HepG2 (cell line): ENCODE measurements around the gene INHBE. TPM values are rescaled to one million over a fixed set of nuclear protein-coding genes. Genes with fewer than 3 reads are reported as not detected.

ENCODE experiments used
- CEBPB ChIP-seq: IDR thresholded peaks from 2 replicates; pipeline ENCODE4 v1.6.1; 2011; ENCODE audit warnings: low read depth, low read length, improper control_type of control experiment, borderline replicate concordance
- MYC ChIP-seq: sonication (generic); formaldehyde crosslinking; IDR thresholded peaks from 2 replicates; pipeline ENCODE4 v1.9.0; 2021; ENCODE audit warnings: missing genetic modification reagents, borderline replicate concordance
- PRPF4 ChIP-seq: fragments of 200-400 bp; formaldehyde crosslinking; IDR thresholded peaks from 2 replicates; pipeline ENCODE4 v1.6.1; 2016; ENCODE audit warnings: low read length, low read depth; ENCODE audit not compliant: poor library complexity, severe bottlenecking
- RAD21 ChIP-seq: fragments of 450-650 bp; formaldehyde crosslinking; IDR thresholded peaks from 2 replicates; pipeline ENCODE4 v1.5.0; 2020; ENCODE audit warnings: mild to moderate bottlenecking
- RBM39 ChIP-seq: fragments of 200-400 bp; formaldehyde crosslinking; IDR thresholded peaks from one replicate; pipeline ENCODE4 v1.6.1; 2018; ENCODE audit warnings: antibody characterized with exemption, mild to moderate bottlenecking, low read depth, low read length; ENCODE audit not compliant: poor library complexity, severe bottlenecking
- SETDB1 ChIP-seq: sonication (generic); formaldehyde crosslinking; IDR thresholded peaks from 2 replicates; pipeline ENCODE4 v1.5.1; 2020; ENCODE audit warnings: missing genetic modification reagents, mild to moderate bottlenecking, borderline replicate concordance
- SIN3A ChIP-seq: IDR thresholded peaks from 2 replicates; pipeline ENCODE4 v1.6.1; 2011; ENCODE audit warnings: low read depth, mild to moderate bottlenecking, control low read depth, low read length, borderline replicate concordance
- SMARCE1 ChIP-seq: fragments of 450-650 bp; IDR thresholded peaks from 2 replicates; pipeline ENCODE4 v1.6.1; 2017; ENCODE audit warnings: borderline replicate concordance
- SOX13 ChIP-seq, 3 experiments: fragments of 450-650 bp in 1 of 3; sonication (generic) in 1 of 3; formaldehyde crosslinking in 1 of 3; IDR thresholded peaks in 2 of 3; conservative IDR thresholded peaks in 1 of 3; 2 replicates each; pipeline versions ENCODE4 v1.5.0 to v1.6.1; 2016 to 2020; ENCODE audit warnings: antibody characterized with exemption in 1 of 3, mild to moderate bottlenecking in 1 of 3, missing compliant biosample characterization in 1 of 3, missing genetic modification reagents in 1 of 3, moderate library complexity in 1 of 3
- SP5 ChIP-seq: IDR thresholded peaks from 2 replicates; pipeline ENCODE4 v1.6.1; 2016; ENCODE audit warnings: low read depth, borderline replicate concordance
- ZC3H4 ChIP-seq: sonication (generic); formaldehyde crosslinking; IDR thresholded peaks from 2 replicates; pipeline ENCODE4 v1.4.0; 2020; ENCODE audit warnings: missing genetic modification reagents, borderline replicate concordance
- ZNF136 ChIP-seq: sonication (generic); formaldehyde crosslinking; IDR thresholded peaks from 2 replicates; pipeline ENCODE4 v1.8.1; 2022; ENCODE audit warnings: low read depth, mild to moderate bottlenecking, moderate library complexity, missing genetic modification reagents
- ZNF253 ChIP-seq: sonication (generic); formaldehyde crosslinking; IDR thresholded peaks from 2 replicates; pipeline ENCODE4 v1.8.0; 2022; ENCODE audit warnings: mild to moderate bottlenecking, missing genetic modification reagents, borderline replicate concordance
- ZNF501 ChIP-seq: sonication (generic); formaldehyde crosslinking; IDR thresholded peaks from 2 replicates; pipeline ENCODE4 v1.5.1; 2020; ENCODE audit warnings: mild to moderate bottlenecking, moderate library complexity, missing genetic modification reagents
- ZNF670 ChIP-seq: sonication (generic); formaldehyde crosslinking; IDR thresholded peaks from 2 replicates; pipeline ENCODE4 v1.8.0; 2022; ENCODE audit warnings: mild to moderate bottlenecking, missing genetic modification reagents, borderline replicate concordance
- ZSCAN22 ChIP-seq: sonication (generic); formaldehyde crosslinking; IDR thresholded peaks from 2 replicates; pipeline ENCODE4 v1.4.0; 2020; ENCODE audit warnings: mild to moderate bottlenecking, missing genetic modification reagents
- polyA plus RNA-seq, 8 experiments: library from polyadenylated mRNA; depleted of rRNA in 3 of 8; stranded (reverse) in 7 of 8; unstranded in 1 of 8; fragments of >200 nt; fragmentation: Illumina TruSeq in 4 of 8; extraction: Trizol in 4 of 8; gene quantifications; 2 replicates each; pipeline versions ENCODE4 v1.2.1 to v1.2.3, GENCODE V29; 2011 to 2016; ENCODE audit warnings: low read depth in 4 of 8, missing spikeins in 1 of 8, mixed read lengths in 1 of 8; ENCODE audit not compliant: insufficient read depth in 1 of 8
- total RNA-seq, 5 experiments: library from RNA; depleted of rRNA; stranded (reverse); fragments of >200 nt; fragmentation: Illumina TruSeq; extraction: Trizol; gene quantifications; 2 replicates each; pipeline ENCODE4 v1.2.3, GENCODE V29; 2016; ENCODE audit warnings: low read depth in 1 of 5
- TF ChIP-seq, protein P1 (sequence below): sonication (generic); formaldehyde crosslinking; IDR thresholded peaks from 2 replicates; pipeline ENCODE4 v1.4.0; 2020; ENCODE audit warnings: missing genetic modification reagents
- TF ChIP-seq, protein P2 (sequence below): sonication (generic); formaldehyde crosslinking; IDR thresholded peaks from 2 replicates; pipeline ENCODE4 v1.5.1; 2020; ENCODE audit warnings: mild to moderate bottlenecking, missing genetic modification reagents, borderline replicate concordance
- TF ChIP-seq, protein P3 (sequence below): sonication (generic); formaldehyde crosslinking; IDR thresholded peaks from 2 replicates; pipeline ENCODE4 v1.4.0; 2020; ENCODE audit warnings: missing genetic modification reagents
- TF ChIP-seq, protein P4 (sequence below): sonication (generic); formaldehyde crosslinking; IDR thresholded peaks from 2 replicates; pipeline ENCODE4 v1.4.0; 2020; ENCODE audit warnings: missing genetic modification reagents

INHBE gene
- total and polyA plus RNA-seq, 2 of the 13 experiments (the other 11 are each of a cell fraction or from before 2014, with no cell fraction given), result 17.0 to 32.0 TPM

DNA sequence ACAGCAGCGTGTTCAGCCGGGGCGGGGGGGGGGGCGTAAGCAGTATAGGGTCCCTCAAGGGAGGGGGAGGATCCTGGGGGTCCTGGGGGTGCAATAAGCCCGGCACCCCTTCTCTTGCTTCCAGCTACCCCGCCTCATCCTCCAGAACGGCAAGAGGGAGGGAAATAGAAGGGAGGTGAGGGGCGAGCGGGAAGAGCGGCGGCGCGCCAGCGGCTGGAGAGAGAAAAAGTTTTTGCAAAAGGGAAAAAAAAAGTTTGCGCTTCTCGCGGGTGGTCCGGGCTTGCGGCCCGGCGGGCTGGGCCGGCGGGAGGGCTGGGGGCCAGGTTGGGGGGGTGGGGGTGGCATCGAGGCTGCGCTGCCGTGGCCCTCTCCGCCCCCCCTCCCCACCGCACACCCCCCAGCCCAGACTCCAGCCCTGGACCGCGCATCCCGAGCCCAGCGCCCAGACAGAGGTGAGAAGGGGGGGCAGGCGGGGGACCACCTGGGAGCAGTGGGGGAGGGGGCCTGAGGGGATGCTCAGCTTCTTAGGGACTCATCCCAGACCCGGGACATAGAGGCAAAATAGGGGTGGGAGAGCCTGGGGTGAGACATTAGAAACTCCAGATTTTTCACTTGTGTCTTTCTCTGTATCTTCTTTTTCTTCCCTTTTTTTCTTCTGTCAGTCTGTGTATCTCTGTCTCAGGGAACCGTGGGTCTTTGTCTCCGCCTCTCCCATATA is 4.8 kb downstream of the INHBE start, which contains the start of gene GLI1 (continued):
- no peak for TF ChIP-seq ZC3H4
- TF ChIP-seq, protein P1, sequence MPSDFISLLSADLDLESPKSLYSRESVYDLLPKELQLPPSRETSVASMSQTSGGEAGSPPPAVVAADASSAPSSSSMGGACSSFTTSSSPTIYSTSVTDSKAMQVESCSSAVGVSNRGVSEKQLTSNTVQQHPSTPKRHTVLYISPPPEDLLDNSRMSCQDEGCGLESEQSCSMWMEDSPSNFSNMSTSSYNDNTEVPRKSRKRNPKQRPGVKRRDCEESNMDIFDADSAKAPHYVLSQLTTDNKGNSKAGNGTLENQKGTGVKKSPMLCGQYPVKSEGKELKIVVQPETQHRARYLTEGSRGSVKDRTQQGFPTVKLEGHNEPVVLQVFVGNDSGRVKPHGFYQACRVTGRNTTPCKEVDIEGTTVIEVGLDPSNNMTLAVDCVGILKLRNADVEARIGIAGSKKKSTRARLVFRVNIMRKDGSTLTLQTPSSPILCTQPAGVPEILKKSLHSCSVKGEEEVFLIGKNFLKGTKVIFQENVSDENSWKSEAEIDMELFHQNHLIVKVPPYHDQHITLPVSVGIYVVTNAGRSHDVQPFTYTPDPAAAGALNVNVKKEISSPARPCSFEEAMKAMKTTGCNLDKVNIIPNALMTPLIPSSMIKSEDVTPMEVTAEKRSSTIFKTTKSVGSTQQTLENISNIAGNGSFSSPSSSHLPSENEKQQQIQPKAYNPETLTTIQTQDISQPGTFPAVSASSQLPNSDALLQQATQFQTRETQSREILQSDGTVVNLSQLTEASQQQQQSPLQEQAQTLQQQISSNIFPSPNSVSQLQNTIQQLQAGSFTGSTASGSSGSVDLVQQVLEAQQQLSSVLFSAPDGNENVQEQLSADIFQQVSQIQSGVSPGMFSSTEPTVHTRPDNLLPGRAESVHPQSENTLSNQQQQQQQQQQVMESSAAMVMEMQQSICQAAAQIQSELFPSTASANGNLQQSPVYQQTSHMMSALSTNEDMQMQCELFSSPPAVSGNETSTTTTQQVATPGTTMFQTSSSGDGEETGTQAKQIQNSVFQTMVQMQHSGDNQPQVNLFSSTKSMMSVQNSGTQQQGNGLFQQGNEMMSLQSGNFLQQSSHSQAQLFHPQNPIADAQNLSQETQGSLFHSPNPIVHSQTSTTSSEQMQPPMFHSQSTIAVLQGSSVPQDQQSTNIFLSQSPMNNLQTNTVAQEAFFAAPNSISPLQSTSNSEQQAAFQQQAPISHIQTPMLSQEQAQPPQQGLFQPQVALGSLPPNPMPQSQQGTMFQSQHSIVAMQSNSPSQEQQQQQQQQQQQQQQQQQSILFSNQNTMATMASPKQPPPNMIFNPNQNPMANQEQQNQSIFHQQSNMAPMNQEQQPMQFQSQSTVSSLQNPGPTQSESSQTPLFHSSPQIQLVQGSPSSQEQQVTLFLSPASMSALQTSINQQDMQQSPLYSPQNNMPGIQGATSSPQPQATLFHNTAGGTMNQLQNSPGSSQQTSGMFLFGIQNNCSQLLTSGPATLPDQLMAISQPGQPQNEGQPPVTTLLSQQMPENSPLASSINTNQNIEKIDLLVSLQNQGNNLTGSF, result no peak
- TF ChIP-seq SMARCE1, result no peak
- TF ChIP-seq PRPF4, result no peak
- peak; percentile 2 for TF ChIP-seq RBM39
- TF ChIP-seq SETDB1 (CRISPR knock-in tag), result no peak
- TF ChIP-seq ZNF501, result no peak
- TF ChIP-seq, protein P2, sequence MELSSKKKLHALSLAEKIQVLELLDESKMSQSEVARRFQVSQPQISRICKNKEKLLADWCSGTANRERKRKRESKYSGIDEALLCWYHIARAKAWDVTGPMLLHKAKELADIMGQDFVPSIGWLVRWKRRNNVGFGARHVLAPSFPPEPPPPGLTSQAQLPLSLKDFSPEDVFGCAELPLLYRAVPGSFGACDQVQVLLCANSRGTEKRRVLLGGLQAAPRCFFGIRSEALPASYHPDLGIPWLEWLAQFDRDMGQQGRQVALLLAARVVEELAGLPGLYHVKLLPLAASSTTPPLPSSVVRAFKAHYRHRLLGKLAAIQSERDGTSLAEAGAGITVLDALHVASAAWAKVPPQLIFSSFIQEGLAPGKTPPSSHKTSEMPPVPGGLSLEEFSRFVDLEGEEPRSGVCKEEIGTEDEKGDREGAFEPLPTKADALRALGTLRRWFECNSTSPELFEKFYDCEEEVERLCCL, result no peak
- TF ChIP-seq, protein P3, sequence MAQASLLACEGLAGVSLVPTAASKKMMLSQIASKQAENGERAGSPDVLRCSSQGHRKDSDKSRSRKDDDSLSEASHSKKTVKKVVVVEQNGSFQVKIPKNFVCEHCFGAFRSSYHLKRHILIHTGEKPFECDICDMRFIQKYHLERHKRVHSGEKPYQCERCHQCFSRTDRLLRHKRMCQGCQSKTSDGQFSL, result no peak; the same call in 1 of the 2 replicates
- no peak for TF ChIP-seq CEBPB
- peak; percentile 8; the same call in 1 of the 2 replicates for TF ChIP-seq SP5 (CRISPR knock-in tag)
- no peak for TF ChIP-seq RAD21 (CRISPR knock-in tag)
- TF ChIP-seq SOX13 (IDR thresholded peaks at IDR 0.05), result no peak
- TF ChIP-seq SOX13 (CRISPR knock-in tag; conservative IDR thresholded peaks at IDR 0.05 in 1 of 2, IDR thresholded peaks at IDR 0.05 in 1 of 2), result no peak
- no peak for TF ChIP-seq ZNF670 (CRISPR knock-in tag)
- no peak; the same call in 1 of the 2 replicates for TF ChIP-seq SIN3A
- TF ChIP-seq, protein P4, sequence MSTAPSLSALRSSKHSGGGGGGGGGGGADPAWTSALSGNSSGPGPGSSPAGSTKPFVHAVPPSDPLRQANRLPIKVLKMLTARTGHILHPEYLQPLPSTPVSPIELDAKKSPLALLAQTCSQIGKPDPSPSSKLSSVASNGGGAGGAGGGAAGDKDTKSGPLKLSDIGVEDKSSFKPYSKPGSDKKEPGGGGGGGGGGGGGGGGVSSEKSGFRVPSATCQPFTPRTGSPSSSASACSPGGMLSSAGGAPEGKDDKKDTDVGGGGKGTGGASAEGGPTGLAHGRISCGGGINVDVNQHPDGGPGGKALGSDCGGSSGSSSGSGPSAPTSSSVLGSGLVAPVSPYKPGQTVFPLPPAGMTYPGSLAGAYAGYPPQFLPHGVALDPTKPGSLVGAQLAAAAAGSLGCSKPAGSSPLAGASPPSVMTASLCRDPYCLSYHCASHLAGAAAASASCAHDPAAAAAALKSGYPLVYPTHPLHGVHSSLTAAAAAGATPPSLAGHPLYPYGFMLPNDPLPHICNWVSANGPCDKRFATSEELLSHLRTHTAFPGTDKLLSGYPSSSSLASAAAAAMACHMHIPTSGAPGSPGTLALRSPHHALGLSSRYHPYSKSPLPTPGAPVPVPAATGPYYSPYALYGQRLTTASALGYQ (CRISPR knock-in tag), result no peak
- no peak for TF ChIP-seq ZNF136 (CRISPR knock-in tag)
- TF ChIP-seq ZNF253, result no peak
- no peak for TF ChIP-seq ZSCAN22 (CRISPR knock-in tag)
- no peak for TF ChIP-seq MYC (CRISPR knock-in tag)
